Heart left ventricle (tissue), 16 donors: Measurements from ENCODE around the gene CPXM2. TPM values are rescaled to one million over a fixed set of nuclear protein-coding genes. Genes with fewer than 3 reads are reported as not detected.

Source experiments
- ATAC-seq, 4 donors: fragments of 200-7000 bp; cut with Tn5 transposase; one replicate each; pipeline ENCODE4 v1.9.1; 2020 to 2022; ENCODE audit warnings: moderate library complexity in 4 of 4, mild to moderate bottlenecking in 3 of 4, moderate number of reproducible peaks in 1 of 4
- DNase-seq, 5 donors: peaks; one replicate each; pipeline ENCODE4 v3.0.0-alpha.2; 2020
- H3K27ac ChIP-seq, 12 donors: fragments of 200-600 bp; sonication (generic) in 4 of 12; one replicate each; pipeline versions ENCODE4 v1.5.0 to v1.8.0; 2016 to 2022; ENCODE audit warnings: mild to moderate bottlenecking in 2 of 12
- H3K27me3 ChIP-seq, 9 donors: fragments of 200-600 bp; sonication (generic) in 2 of 9; one replicate each; pipeline versions ENCODE4 v1.5.1 to v1.8.0; 2016 to 2022; ENCODE audit warnings: mild to moderate bottlenecking in 3 of 9
- H3K36me3 ChIP-seq, 9 donors: fragments of 200-600 bp; sonication (generic) in 2 of 9; one replicate each; pipeline versions ENCODE4 v1.5.0 to v1.8.0; 2018 to 2022; ENCODE audit warnings: mild to moderate bottlenecking in 2 of 9
- H3K4me1 ChIP-seq, 12 donors: fragments of 200-600 bp; sonication (generic) in 4 of 12; one replicate each; pipeline versions ENCODE4 v1.5.0 to v1.8.0; 2016 to 2022; ENCODE audit warnings: mild to moderate bottlenecking in 3 of 12
- H3K4me3 ChIP-seq, 12 donors: fragments of 200-600 bp; sonication (generic) in 4 of 12; one replicate each; pipeline versions ENCODE4 v1.5.0 to v1.8.0; 2017 to 2022; ENCODE audit warnings: mild to moderate bottlenecking in 9 of 12, moderate library complexity in 4 of 12
- H3K9me3 ChIP-seq, 12 donors: fragments of 200-600 bp; sonication (generic) in 4 of 12; one replicate each; pipeline versions ENCODE4 v1.5.0 to v1.8.0; 2016 to 2022; ENCODE audit warnings: mild to moderate bottlenecking in 1 of 12
- POLR2A ChIP-seq, 2 donors: fragments of 450-650 bp; IDR thresholded peaks; one replicate each; pipeline ENCODE4 v1.6.1; 2017; ENCODE audit warnings: antibody characterized with exemption in 2 of 2, mild to moderate bottlenecking in 2 of 2, moderate library complexity in 2 of 2
- WGBS, 4 donors: extraction: QIAGEN DNeasy Blood & Tissue Kit in 2 of 4; methylation state at CpG; one replicate each; pipeline versions ENCODE4 v1.1.5 to v1.1.7; 2013 to 2018; 5-methylcytosine and 5-hydroxymethylcytosine counted together
- intact Hi-C, 10 donors: fragments of 100-400 bp; cut with DNase I; formaldehyde crosslinking; loops; one replicate each; pipeline versions ENCODE4 v1.11.1 to v1.14.2; 2022
- polyA plus RNA-seq, 2 donors: library from polyadenylated mRNA; stranded (reverse); fragments of 200-250 nt; gene quantifications; one replicate each; pipeline ENCODE4 v1.2.3, GENCODE V29; 2013
- total RNA-seq, 9 donors: library from RNA; depleted of rRNA in 2 of 9; stranded (reverse); fragments of >200 nt in 2 of 9; fragmentation: NEBNext Ultra II Directional in 3 of 9; extraction: Animal tissue kit (Norgen Biotek cat#: 25700) in 3 of 9; gene quantifications; one replicate each; pipeline versions ENCODE4 v1.1.0 to v1.2.4, GENCODE V29; 2016 to 2023
- TF ChIP-seq, protein P1 (sequence below), 12 donors: fragments of 200-600 bp; sonication (generic) in 4 of 12; IDR thresholded peaks; one replicate each; pipeline versions ENCODE4 v1.5.0 to v1.8.0; 2018 to 2022; ENCODE audit warnings: antibody characterized with exemption in 12 of 12, mild to moderate bottlenecking in 5 of 12
- donor health status: ischemic (EF 13 %, LVEDD 7.1; RV severe dilation, severe dysfunction).
- donor health status: healthy with polysubstance abuse.
- donor health status: DM: no; HTN: yes; CAD: no.
- donor health status: DM: no; HTN: no; CAD: no.
- donor health status: ischemic (EF 25% LVEDD 6.9; RV normal size, moderate dysfunction).
- donor health status: ischemic (EF 25% LVEDD 5.7; RV mildly dilated, moderate dysfunction).
- donor health status: healthy.
- donor health status: DM: yes; HTN: yes; CAD: no.
- donor health status: ischemic (EF 35%, LVEDD 5.7; RV mildly dilated, moderate dysfunction).
- donor health status: nonischemic (EF 11% LVEDD 7.7; RV severe dilation, severe dysfunction).
- donor health status: DM: yes; HTN: yes; CAD: no.
- donor health status: PGD.
- donor health status: ischemic (EF 29% LVEDD 5.4; RV normal size, mild dysfunction).
- donor health status: nonischemic (EF 23%, LVEDD 6.1; RV moderate dilation, normal function).

CPXM2 gene
- total and polyA plus RNA-seq, 11 donors: 1.1 to 23.2 (median 4.2) TPM

DNA sequence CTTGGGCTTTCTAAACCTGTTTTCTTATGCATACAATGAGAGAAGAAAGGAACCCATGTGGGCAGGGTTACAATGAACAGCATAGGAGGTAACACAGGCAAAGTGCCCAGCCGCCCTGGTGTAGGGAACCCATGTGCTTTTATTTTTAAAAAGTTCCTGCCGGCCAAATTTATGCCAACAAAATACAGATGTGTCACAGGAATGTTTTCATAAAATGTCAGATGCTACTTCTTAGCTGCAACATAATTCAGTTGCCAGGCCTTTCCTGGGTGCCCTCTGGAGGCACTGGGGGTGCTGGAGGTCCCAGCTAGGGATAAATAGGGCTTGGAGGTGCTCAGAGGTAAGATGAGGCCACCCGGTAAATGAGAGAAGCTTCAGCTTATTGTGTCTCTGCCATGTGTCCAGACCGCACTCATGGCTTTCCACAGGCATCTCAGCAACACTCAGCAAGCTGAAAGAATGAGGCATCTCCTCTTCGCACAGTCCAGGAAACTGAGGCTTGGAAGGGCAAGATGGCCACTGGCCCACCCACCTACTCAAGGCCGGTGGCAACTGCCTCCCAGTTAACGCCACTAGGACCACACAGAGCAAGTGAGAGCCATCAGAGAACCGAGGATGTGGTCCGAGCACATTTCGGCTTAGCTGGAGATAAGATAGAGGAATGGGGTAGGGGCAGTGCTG is 58.3 kb downstream of the CPXM2 start:
- WGBS, 4 donors: 78 to 86% (median 85%) methylated on average over 10 of the region's 10 CpGs
- TF ChIP-seq, protein P1, sequence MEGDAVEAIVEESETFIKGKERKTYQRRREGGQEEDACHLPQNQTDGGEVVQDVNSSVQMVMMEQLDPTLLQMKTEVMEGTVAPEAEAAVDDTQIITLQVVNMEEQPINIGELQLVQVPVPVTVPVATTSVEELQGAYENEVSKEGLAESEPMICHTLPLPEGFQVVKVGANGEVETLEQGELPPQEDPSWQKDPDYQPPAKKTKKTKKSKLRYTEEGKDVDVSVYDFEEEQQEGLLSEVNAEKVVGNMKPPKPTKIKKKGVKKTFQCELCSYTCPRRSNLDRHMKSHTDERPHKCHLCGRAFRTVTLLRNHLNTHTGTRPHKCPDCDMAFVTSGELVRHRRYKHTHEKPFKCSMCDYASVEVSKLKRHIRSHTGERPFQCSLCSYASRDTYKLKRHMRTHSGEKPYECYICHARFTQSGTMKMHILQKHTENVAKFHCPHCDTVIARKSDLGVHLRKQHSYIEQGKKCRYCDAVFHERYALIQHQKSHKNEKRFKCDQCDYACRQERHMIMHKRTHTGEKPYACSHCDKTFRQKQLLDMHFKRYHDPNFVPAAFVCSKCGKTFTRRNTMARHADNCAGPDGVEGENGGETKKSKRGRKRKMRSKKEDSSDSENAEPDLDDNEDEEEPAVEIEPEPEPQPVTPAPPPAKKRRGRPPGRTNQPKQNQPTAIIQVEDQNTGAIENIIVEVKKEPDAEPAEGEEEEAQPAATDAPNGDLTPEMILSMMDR (IDR thresholded peaks at IDR 0.05): no peak
- TF ChIP-seq POLR2A (IDR thresholded peaks at IDR 0.05): no peak
- DNase-seq: no peak
- intact Hi-C loops: no loop called here
- H3K27ac ChIP-seq: peak overlapping the region in 1 of 12 donors; percentile 74
- peaks cover 0 to 14% (median 0%) of the 10 kb centered on the region in 9 donors for H3K27me3 ChIP-seq
- no peak for ATAC-seq
- no peak overlapping the region for H3K4me3 ChIP-seq
- H3K4me1 ChIP-seq: no peaks in the 10 kb centered on the region
- H3K9me3 ChIP-seq: peaks cover 0 to 4% (median 0%) of the 10 kb centered on the region in 12 donors
- no peaks in the 10 kb centered on the region for H3K36me3 ChIP-seq

DNA sequence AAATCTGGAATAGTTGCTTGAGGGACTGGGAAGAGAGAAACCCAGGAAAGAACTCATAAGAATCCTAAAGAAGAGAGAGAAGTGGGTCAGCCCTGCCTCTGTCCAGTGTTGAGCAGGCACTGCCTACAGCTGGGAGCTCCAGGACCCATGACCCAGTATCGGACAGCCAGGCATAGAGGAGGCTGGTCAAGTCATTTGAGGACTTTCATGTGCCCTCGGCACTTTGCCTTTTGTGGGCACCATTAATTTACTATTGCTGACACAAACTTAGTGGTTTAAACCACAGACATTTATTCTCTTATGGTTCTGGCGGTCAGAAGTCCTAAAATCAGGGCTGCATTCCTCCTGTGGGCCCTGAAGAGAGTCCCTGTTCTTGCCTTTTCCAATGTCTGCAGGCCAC is 60.3 kb downstream of the CPXM2 start:
- peaks cover 0 to 14% (median 0%) of the 10 kb centered on the region in 9 donors for H3K27me3 ChIP-seq
- WGBS, 4 donors: 72 to 81% (median 78%) methylated on average over 3 of the region's 3 CpGs
- peak overlapping the region in 1 of 12 donors; percentile 72 for H3K27ac ChIP-seq
- no peak overlapping the region for H3K4me3 ChIP-seq
- no peak for DNase-seq
- no peak for ATAC-seq
- H3K9me3 ChIP-seq: peaks cover 0 to 4% (median 0%) of the 10 kb centered on the region in 12 donors
- no peaks in the 10 kb centered on the region for H3K4me1 ChIP-seq
- H3K36me3 ChIP-seq: no peaks in the 10 kb centered on the region
- TF ChIP-seq POLR2A (IDR thresholded peaks at IDR 0.05): no peak
- TF ChIP-seq, protein P1 (IDR thresholded peaks at IDR 0.05): no peak
- intact Hi-C loops: no loop called here

DNA sequence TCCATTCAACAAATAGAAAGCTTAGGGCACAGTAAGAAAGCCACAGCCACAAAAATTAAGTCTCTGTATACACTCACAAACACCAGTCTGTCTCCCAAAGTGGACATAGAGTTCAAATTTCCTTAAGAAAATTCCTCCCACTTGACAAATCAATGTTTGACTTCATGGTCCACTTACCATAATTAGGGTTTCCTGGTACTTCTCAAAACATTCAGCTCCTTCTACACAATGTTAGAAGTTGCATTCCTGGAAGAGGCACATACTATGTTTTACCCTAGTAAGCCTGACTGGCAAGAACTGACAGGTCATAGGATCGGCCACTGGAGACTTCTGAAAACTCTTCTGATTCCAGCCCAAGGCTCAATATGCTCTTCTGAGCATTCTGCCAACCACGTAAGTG is 70.5 kb downstream of the CPXM2 start:
- no peak for TF ChIP-seq POLR2A (IDR thresholded peaks at IDR 0.05)
- TF ChIP-seq, protein P1 (IDR thresholded peaks at IDR 0.05): no peak
- H3K4me3 ChIP-seq: no peak overlapping the region
- peaks cover 0 to 16% (median 0%) of the 10 kb centered on the region in 12 donors for H3K9me3 ChIP-seq
- intact Hi-C loops: no loop called here
- no peaks in the 10 kb centered on the region for H3K27me3 ChIP-seq
- ATAC-seq: no peak
- WGBS, 4 donors: 79 to 100% (median 87%) methylated on average over 2 of the region's 2 CpGs
- no peak overlapping the region for H3K27ac ChIP-seq
- DNase-seq: no peak
- H3K4me1 ChIP-seq: no peaks in the 10 kb centered on the region
- H3K36me3 ChIP-seq: no peaks in the 10 kb centered on the region

DNA sequence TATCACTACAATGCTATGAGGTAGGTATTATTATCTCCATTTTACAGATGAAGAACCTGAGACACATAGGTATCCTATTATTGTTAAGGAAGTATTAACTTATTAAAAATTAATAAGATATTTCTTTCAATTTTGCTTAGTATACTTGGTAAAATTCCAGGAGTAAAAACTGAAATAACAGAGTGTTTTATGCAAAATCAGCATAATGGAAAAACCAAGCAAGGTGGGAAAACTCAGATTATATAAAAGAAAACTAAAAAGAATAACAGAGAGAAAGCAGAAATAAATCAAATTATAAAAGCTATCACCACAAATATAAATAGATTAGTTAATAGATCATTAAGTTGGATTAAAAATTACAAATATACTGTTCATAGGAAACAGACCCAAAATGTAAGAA is 82.0 kb downstream of the CPXM2 start:
- Histone ChIP-seq H3K4me3 (no peak overlapping the region), H3K27ac (no peak overlapping the region), H3K27me3 (peaks cover 0 to 2% (median 0%) of the 10 kb centered on the region in 9 donors), H3K9me3 (peaks cover 0 to 6% (median 0%) of the 10 kb centered on the region in 12 donors), H3K36me3 (no peaks in the 10 kb centered on the region), H3K4me1 (peaks cover 0 to 4% (median 0%) of the 10 kb centered on the region in 12 donors)
- intact Hi-C loops: no loop called here
- ATAC-seq: no peak
- DNase-seq: no peak
- no peak for TF ChIP-seq POLR2A (IDR thresholded peaks at IDR 0.05)
- TF ChIP-seq, protein P1 (IDR thresholded peaks at IDR 0.05): no peak
